Measurements from ENCODE around the gene CMTM6.
"Not testable (repeated sequence)": the region's sequence is repeated elsewhere in the genome, so short reads cannot be mapped to it uniquely, and the experiment has no call there.

CMTM6 gene

GRCh38 chr3:32499585-32499984 lies 3.1 kb downstream of the CMTM6 start:
- DNase-seq (ENCODE audit: low read depth) = no peak

DNA sequence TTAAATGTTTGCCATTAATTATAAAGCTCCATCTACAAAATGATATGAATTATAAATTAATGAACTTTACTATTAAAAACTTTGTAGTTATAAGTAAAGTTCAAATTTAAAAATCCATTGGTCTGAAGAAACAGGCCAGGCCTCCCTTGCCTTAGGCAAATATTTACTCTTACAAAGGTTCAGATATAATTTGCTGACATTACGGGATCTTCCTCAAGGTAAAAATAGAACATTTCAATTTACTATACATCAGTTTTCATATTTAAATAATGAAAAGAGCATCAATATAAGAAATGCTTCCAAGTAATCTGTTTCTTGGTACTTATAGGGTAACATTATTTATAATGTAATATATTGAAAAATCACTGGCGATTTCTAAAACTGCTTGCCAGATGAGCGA lies 3.7 kb downstream of the CMTM6 start:
- DNase-seq (ENCODE audit: low read depth) = no peak

DNA sequence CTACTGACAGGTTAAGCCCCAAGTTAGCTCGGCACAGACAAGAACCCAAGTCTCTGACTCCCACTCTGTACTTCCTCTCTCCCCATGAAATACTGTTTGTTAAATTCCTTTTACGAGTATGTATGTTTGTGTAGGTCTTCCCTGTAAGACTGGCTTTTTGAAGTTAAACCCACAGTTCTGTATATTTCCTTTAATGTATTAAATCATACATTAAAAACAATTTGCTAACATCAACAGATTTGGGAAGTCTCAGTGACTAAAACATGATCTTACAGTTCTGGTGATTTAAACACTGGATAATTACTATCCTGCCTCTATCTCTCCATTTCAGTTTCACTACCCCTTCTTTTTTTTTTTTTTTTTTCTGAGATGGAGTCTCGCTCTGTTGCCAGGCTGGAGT lies 4.4 kb downstream of the CMTM6 start:
- DNase-seq (ENCODE audit: low read depth) = no peak

DNA sequence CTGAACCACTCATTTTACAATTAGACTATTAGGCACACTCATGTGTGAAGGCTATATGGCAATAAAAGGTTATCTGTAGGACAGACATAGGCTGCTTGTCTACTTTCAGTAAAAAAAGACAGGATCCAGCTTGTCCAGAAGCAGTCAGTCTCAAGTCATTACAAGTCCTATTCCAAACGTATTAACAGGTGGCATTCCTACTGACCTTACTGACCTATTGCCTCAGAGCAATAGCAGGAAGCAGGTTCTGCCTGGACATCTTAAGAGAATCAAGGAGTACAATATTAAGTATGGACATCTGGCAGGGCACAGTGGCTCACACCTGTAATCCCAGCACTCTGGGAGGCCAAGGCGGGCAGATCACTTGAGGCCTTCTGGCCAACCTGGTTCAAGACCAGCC lies 7.0 kb downstream of the CMTM6 start:
- no peak for DNase-seq (ENCODE audit: low read depth)

DNA sequence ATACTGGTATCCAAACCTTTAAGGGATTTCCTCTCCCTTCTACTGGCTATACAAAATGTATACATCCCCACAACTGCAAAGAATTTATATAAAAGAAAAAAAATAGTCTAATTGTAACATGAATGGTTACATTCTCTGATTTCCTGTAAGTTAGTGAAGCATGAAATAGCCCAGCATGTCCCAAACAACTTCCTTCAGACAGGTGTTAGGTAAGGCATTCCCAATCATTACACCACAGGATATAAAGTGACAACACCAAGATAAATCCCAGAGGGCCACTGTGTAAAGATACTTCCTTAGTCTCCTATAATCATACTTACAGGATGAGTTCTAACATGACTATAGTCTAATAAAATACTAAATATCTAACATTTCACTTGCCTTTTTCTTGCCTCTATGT lies 7.6 kb downstream of the CMTM6 start:
- DNase-seq (ENCODE audit: low read depth) = no peak

- DNase-seq (ENCODE audit: low read depth) = no peak
These were observed 8.9 kb downstream of the CMTM6 start for GRCh38 chr3:32493437-32494414.

GRCh38 chr3:32492684-32493436 lies 9.8 kb downstream of the CMTM6 start:
- no peak for DNase-seq (ENCODE audit: low read depth)

GRCh38 chr3:32488474-32489008 lies 14.1 kb downstream of the CMTM6 start:
- DNase-seq (ENCODE audit: low read depth) = no peak

DNA sequence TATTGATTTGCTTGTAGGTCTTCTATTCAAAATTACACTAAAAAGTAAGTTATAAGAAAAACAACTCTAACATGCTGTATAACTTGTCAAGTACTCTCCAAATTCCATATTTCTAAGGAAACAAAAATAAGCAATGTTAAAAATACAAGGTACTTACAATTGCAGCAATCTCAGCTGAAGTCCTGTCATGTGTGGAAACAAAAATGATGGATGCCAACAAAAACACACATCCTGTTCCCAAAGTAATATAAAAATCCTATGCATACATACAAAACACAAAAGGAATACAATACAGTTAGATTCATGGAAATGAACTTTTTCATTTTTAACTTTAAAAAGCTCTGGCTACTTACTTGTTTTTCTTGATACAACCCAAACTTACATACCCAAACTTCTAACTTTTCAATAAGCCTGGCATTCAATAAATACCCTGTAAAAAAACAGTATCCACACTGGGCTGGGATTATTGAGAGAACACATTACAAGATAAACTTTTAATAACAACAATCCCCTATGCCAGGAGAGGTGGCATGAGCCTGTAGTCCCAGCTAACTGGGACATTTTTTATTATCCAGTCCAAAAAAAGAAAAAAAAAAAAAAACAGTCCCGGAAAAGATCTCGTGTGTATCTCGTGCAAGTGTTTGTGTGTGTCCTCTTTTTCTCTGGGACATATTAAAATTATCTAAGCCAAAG lies 14.7 kb downstream of the CMTM6 start:
- no peak for DNase-seq (ENCODE audit: low read depth)

- no peak for DNase-seq (ENCODE audit: low read depth)
These were observed 18.2 kb downstream of the CMTM6 start for GRCh38 chr3:32484436-32484835.

DNA sequence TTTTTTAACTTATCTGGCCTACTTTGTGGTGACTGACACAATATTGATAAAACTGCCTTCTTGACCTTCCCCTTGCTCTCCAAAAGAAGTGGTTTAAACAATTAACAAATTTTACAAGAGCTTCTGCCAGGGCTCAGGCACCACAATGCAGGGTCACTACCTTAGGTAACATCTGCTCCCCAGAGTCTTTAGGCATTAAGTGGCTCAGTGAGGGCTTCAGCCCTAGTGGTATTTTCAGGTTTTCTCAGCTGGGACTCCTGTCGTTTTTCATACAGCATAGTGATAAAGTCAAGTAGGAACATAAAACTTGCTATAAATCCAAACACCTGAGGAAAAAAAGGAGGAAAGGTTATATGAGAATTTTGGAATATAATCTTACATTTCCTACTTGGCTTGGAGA lies 18.9 kb downstream of the CMTM6 start:
- no peak for DNase-seq (ENCODE audit: low read depth)

DNA sequence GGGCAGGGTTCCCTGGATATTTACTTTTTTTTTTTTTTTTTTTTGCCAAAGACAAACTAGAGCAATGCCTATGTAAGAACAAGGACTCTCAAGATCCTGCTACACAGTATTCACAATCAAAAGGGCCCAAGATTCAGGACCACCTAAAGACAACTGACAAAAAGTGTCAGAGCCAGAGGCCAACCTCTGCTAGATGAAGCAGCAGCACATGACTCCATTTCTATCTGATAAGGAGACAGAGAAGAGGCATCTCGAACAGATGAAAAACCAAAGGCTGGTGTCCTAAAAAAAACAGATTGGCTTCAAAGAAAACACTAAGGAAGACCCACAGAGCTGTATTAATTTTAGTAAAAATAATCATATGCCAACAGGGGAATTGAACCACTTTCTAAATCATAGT lies 20.0 kb downstream of the CMTM6 start:
- DNase-seq (ENCODE audit: low read depth) = no peak

- no peak for DNase-seq (ENCODE audit: low read depth)
These were observed 20.6 kb downstream of the CMTM6 start for GRCh38 chr3:32481791-32482631.

DNA sequence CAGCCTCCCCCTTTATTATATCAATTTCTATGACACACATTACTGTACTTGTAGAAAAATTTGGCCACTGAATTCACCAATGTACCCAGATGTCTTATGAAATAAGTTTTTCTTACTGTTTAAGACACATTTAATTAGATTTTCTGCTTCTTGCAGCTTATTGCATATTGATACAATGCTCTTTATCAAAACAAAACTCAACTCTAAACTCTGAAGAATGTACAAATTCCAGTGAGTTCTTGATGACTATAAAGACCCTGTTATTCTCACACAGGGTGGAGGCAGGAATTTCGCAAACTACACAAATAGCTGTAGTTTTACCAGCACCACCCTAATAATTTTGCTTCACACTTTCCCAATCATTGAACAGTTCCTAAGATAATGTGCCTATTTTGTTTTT lies 22.0 kb downstream of the CMTM6 start:
- no peak for DNase-seq (ENCODE audit: low read depth)

GRCh38 chr3:32474201-32474600 lies 28.5 kb downstream of the CMTM6 start:
- DNase-seq (ENCODE audit: low read depth) = no peak

DNA sequence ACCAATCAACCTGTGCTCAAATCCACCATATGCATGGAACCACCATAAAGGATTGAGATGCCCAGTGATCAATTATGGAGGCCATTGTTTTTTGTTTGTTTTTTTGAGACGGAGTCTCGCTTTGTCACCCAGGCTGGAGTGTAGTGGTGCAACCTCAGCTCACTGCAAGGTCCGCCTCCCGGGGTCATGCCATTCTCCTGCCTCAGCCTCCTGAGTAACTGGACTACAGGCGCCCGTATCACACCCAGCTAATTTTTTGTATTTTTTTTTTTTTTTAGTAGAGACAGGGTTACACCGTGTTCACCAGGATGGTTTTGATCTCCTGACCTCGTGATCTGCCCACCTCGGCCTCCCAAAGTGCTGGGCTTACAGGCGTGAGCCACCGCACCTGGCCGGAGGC lies 30.5 kb downstream of the CMTM6 start:
- not testable (repeated sequence) for DNase-seq (ENCODE audit: low read depth)

- DNase-seq (ENCODE audit: low read depth) = no peak
These were observed 31.4 kb downstream of the CMTM6 start for GRCh38 chr3:32471246-32471645.

GRCh38 chr3:32470362-32470761 lies 32.3 kb downstream of the CMTM6 start:
- DNase-seq (ENCODE audit: low read depth) = no peak

DNA sequence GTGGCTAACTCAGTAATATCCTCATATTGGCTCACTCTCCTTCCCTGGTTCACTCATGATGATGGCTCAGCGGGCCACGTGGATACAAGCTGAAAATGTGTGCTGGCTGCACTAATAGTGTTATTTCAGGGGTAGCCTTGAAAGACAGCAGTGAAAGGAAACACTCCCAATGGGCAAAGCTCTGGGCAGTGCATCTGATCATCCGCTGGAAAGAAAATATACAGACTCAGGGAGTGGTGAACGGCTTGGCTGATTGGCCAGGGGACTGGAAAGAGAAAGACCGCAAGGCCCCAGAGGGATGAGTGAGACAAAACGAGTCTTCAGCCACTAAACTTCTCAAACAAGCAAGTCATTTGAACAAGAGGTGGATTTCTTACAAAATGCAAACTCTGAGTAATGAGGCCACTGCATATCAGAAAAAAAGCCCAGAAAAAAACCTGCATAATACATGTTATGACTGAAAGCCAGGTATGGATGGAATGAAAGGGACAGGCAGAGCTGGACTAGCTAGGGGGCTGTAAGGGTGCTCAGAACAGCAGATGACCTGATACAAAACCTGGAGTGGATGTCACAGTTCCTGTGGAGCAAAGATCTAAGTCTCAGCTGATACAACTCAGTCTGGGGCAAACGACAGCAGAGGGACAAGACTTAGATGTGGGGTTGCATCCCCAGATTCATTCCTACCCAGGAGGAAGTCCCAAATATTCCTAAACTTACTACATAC lies 33.3 kb downstream of the CMTM6 start:
- no peak for DNase-seq (ENCODE audit: low read depth)

DNA sequence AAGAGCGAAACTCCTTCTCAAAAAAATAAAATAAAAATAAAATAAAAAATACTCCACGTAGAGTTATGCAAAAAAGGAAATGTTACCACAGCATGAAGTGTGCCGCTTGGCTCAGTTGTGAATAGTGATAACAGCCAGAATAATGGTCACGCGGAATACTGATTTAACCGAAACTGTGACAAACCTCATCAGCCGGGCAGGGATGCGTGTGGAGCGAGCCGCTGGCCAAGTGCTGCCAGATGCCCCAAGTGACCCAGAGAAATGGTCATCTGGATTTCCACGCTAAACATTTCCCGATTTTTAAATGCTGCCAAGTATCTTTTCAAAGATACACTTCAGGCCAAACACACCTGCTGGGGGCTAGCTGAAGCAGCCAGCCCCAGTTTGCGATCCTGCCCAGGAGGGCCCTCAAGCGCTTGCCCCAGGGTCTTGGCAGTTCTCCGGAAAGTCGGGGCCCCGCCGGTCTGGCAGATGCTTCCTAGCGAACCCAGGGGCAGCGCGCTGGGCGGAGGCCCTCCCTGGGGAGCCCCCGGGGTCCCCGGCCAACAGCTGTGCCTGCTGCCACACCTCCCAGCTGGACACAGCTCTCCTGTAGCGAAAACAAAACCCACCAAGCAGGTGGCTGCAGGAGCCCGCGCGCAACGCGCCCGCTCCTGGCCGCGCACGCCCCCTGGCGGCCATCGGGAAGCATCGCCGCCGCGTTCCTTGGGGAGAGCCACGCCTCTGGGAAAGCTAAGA lies 35.1 kb downstream of the CMTM6 start:
- DNase-seq (ENCODE audit: low read depth) = no peak

All from HS-5 (cell line).